IMR-90 (cell line): ENCODE data around the gene SORCS1. TPM values are rescaled to one million over a fixed set of nuclear protein-coding genes. Genes with fewer than 3 reads are reported as not detected.
"Not testable (repeated sequence)": the region's sequence is repeated elsewhere in the genome, so short reads cannot be mapped to it uniquely, and the experiment has no call there.

Source experiments
- ATAC-seq: fragments of 200-7000 bp; cut with Tn5 transposase; 2 replicates; pipeline ENCODE4 v1.9.1; 2020; ENCODE audit warnings: low read depth, mild to moderate bottlenecking, moderate library complexity
- BruUV-seq: library from RNA; stranded (reverse); fragments of 400-500 nt; replicated peaks from 2 replicates; lab custom pipeline; 2021; lab: Mats Ljungman, UMichigan
- CTCF ChIA-PET: fragments of 300-600 bp; formaldehyde crosslinking; extraction: SDS; loops from one replicate; lab custom pipeline; 2021; ENCODE audit warnings: antibody characterized with exemption; lab: Yijun Ruan, JAX
- POLR2A ChIA-PET: fragments of 300-600 bp; sonication (Branson Sonifier 250); formaldehyde crosslinking; loops from one replicate; lab custom pipeline; 2022; ENCODE audit warnings: antibody characterized with exemption; ENCODE audit not compliant: unreplicated experiment; lab: Charles Lee
- DNase-seq: peaks from one replicate; pipeline ENCODE4 v3.0.0; 2013
- H2AFZ ChIP-seq: replicated peaks from 2 replicates; pipeline ENCODE3; 2013; ENCODE audit warnings: low read length, mild to moderate bottlenecking; ENCODE audit not compliant: poor library complexity
- H2AK5ac ChIP-seq: 2 replicates; pipeline ENCODE4 v1.6.1; 2013; ENCODE audit warnings: low read depth, low read length, inconsistent platforms
- H2AK9ac ChIP-seq: replicated peaks from 2 replicates; pipeline ENCODE3; 2013; ENCODE audit warnings: mild to moderate bottlenecking, low read depth, low read length, moderate library complexity; ENCODE audit not compliant: poor library complexity
- H2BK120ac ChIP-seq: 2 replicates; pipeline ENCODE4 v1.6.1; 2013; ENCODE audit warnings: low read depth, low read length, inconsistent platforms
- H2BK15ac ChIP-seq: 3 replicates; pipeline ENCODE4 v1.6.1; 2013; ENCODE audit warnings: low read depth, low read length, inconsistent platforms
- H2BK20ac ChIP-seq: 2 replicates; pipeline ENCODE4 v1.6.1; 2013; ENCODE audit warnings: low read depth, mild to moderate bottlenecking, inconsistent platforms, low read length, moderate library complexity
- H2BK5ac ChIP-seq: 2 replicates; pipeline ENCODE4 v1.6.1; 2013; ENCODE audit warnings: mild to moderate bottlenecking, low read depth, low read length, inconsistent platforms; ENCODE audit not compliant: poor library complexity, severe bottlenecking
- H3K14ac ChIP-seq: replicated peaks from 2 replicates; pipeline ENCODE4 v1.6.1; 2013; ENCODE audit warnings: low read depth, low read length, inconsistent platforms
- H3K18ac ChIP-seq: 2 replicates; pipeline ENCODE4 v1.6.1; 2013; ENCODE audit warnings: low read depth, low read length, control low read depth
- H3K23ac ChIP-seq: 2 replicates; pipeline ENCODE4 v1.6.1; 2013; ENCODE audit warnings: low read depth, low read length, inconsistent platforms
- H3K27ac ChIP-seq: 2 replicates; pipeline ENCODE4 v1.5.1; 2013; ENCODE audit warnings: mild to moderate bottlenecking, control low read depth, low read length; ENCODE audit not compliant: insufficient read depth
- H3K27me3 ChIP-seq: 2 replicates; pipeline ENCODE4 v1.6.1; 2013; ENCODE audit warnings: low read length; ENCODE audit not compliant: control insufficient read depth, insufficient read depth
- H3K36me3 ChIP-seq: 2 replicates; pipeline ENCODE4 v1.6.1; 2013; ENCODE audit warnings: low read length, mixed read lengths; ENCODE audit not compliant: control insufficient read depth, insufficient read depth
- H3K4ac ChIP-seq: 2 replicates; pipeline ENCODE4 v1.6.1; 2013; ENCODE audit warnings: low read depth, low read length, inconsistent platforms
- H3K4me1 ChIP-seq: 2 replicates; pipeline ENCODE4 v1.6.1; 2013; ENCODE audit warnings: low read length, mixed read lengths; ENCODE audit not compliant: control insufficient read depth, insufficient read depth
- H3K4me2 ChIP-seq: 2 replicates; pipeline ENCODE4 v1.6.1; 2013; ENCODE audit warnings: low read depth, mild to moderate bottlenecking, control low read depth, low read length, moderate library complexity
- H3K4me3 ChIP-seq: 2 replicates; pipeline ENCODE4 v1.5.1; 2013; ENCODE audit warnings: low read depth, mild to moderate bottlenecking, control low read depth, low read length, moderate library complexity; ENCODE audit not compliant: insufficient read depth
- H3K56ac ChIP-seq: 2 replicates; pipeline ENCODE4 v1.6.1; 2013; ENCODE audit warnings: low read length, inconsistent platforms; ENCODE audit not compliant: insufficient read depth; ENCODE audit errors: extremely low read depth
- H3K79me1 ChIP-seq, 2 experiments: 2 replicates each; pipeline ENCODE4 v1.6.1; 2013; ENCODE audit warnings: low read length in 2 of 2, inconsistent platforms in 1 of 2, low read depth in 1 of 2
- H3K9ac ChIP-seq: 2 replicates; pipeline ENCODE4 v1.6.1; 2013; ENCODE audit warnings: low read depth, low read length, control low read depth
- H3K9me1 ChIP-seq: 2 replicates; pipeline ENCODE4 v1.6.1; 2013; ENCODE audit warnings: low read length, inconsistent platforms; ENCODE audit not compliant: insufficient read depth
- H3K9me3 ChIP-seq: 2 replicates; pipeline ENCODE4 v1.6.1; 2013; ENCODE audit warnings: low read length; ENCODE audit not compliant: control insufficient read depth, insufficient read depth
- H4K20me1 ChIP-seq: 2 replicates; pipeline ENCODE4 v1.6.1; 2013; ENCODE audit warnings: low read length, inconsistent platforms; ENCODE audit not compliant: insufficient read depth
- H4K5ac ChIP-seq: 2 replicates; pipeline ENCODE4 v1.6.1; 2013; ENCODE audit warnings: mild to moderate bottlenecking, low read depth, low read length, control low read depth
- H4K8ac ChIP-seq, 2 experiments: 2 replicates each; pipeline ENCODE4 v1.6.1; 2013; ENCODE audit warnings: low read depth in 2 of 2, low read length in 2 of 2, control low read depth in 1 of 2, inconsistent platforms in 1 of 2
- H4K91ac ChIP-seq: 2 replicates; pipeline ENCODE4 v1.6.1; 2013; ENCODE audit warnings: low read depth, low read length, inconsistent platforms; ENCODE audit not compliant: insufficient read depth
- WGBS, 2 experiments: methylation state at CpG; one replicate each; pipeline versions ENCODE4 v1.1.5 to v1.1.7; 2013; ENCODE audit warnings: missing lambda C conversion rate in 2 of 2; ENCODE audit not compliant: insufficient read length in 1 of 2; ENCODE audit errors: extremely low coverage in 2 of 2; 5-methylcytosine and 5-hydroxymethylcytosine counted together
- dilution Hi-C: fragments of 300-500 bp; cut with HindIII; formaldehyde crosslinking; loops from one replicate; pipeline ENCODE4 v1.14.3; 2018; ENCODE audit warnings: low sequenced_read_pairs; ENCODE audit not compliant: unreplicated experiment
- in situ Hi-C: fragments of 300-500 bp; cut with MboI; formaldehyde crosslinking; loops from 3 replicates; pipeline ENCODE4 v1.14.3; 2019; ENCODE audit warnings: low sequenced_read_pairs, inconsistent platforms, mixed read lengths
- intact Hi-C: fragments of 100-400 bp; cut with micrococcal nuclease; formaldehyde crosslinking; loops from 2 replicates; pipeline ENCODE4 v1.10.0; 2022
- polyA plus RNA-seq, 3 experiments: library from polyadenylated mRNA; depleted of rRNA; stranded (reverse); fragments of >200 nt; gene quantifications; 2 replicates each; pipeline ENCODE4 v1.2.3, GENCODE V29; 2012; ENCODE audit warnings: low replicate concordance in 1 of 3
- total RNA-seq: library from RNA; depleted of rRNA; stranded (reverse); fragments of >200 nt; gene quantifications from 2 replicates; pipeline ENCODE4 v1.2.3, GENCODE V29; 2012

Gene SORCS1
- total and polyA plus RNA-seq, 2 of the 4 experiments (the other 2 are of a cell fraction), result under 0.01 TPM; not detected in 1

GRCh38 chr10:106928151-106928550 is 236.4 kb downstream of the SORCS1 start:
- POLR2A ChIA-PET, H4K5ac ChIP-seq, H2BK15ac ChIP-seq, ATAC-seq, H3K14ac ChIP-seq, H3K36me3 ChIP-seq, H3K4me3 ChIP-seq, dilution Hi-C loops, H2BK20ac ChIP-seq, H3K4me2 ChIP-seq, H4K20me1 ChIP-seq, H3K9ac ChIP-seq, intact Hi-C loops, H3K56ac ChIP-seq, H3K4me1 ChIP-seq, H3K9me1 ChIP-seq, H4K91ac ChIP-seq, H2AK9ac ChIP-seq, H2BK120ac ChIP-seq, H2AFZ ChIP-seq, H2BK5ac ChIP-seq, in situ Hi-C loops, H3K4ac ChIP-seq, H2AK5ac ChIP-seq, DNase-seq, H3K79me1 ChIP-seq, H3K27ac ChIP-seq, BruUV-seq, H4K8ac ChIP-seq, H3K9me3 ChIP-seq, H3K27me3 ChIP-seq, H3K23ac ChIP-seq, CTCF ChIA-PET, H3K18ac ChIP-seq: not testable (repeated sequence)
- 83% methylated on average over 8 of the region's 33 CpGs; no CpG with 5 or more reads in 1 of the 2 experiments for WGBS, 2 experiments
